ENCODE data around the gene ZNF462. TPM values are rescaled to one million over a fixed set of nuclear protein-coding genes. Genes with fewer than 3 reads are reported as not detected.

ZNF462 gene
- total RNA-seq, 2 experiments from 2014 or later = 0.61 to 0.64 TPM

GRCh38 chr9:106880863-106881262, 17.9 kb downstream of the ZNF462 start:
- peaks cover 6% of the 10 kb centered on the region for H3K9me3 Mint-ChIP-seq
- no peak for DNase-seq
- POLR2A ChIA-PET = no interaction called here
- no peak overlapping the region for H3K27ac Mint-ChIP-seq
- H3K4me3 Mint-ChIP-seq = no peak overlapping the region
- H3K36me3 Mint-ChIP-seq = no peaks in the 10 kb centered on the region
- CTCF ChIA-PET = no interaction called here
- H3K4me1 Mint-ChIP-seq (ENCODE audit: low read depth) = no peaks in the 10 kb centered on the region
- intact Hi-C loops (cut with micrococcal nuclease) = no loop called here
- no peaks in the 10 kb centered on the region for H3K27me3 Mint-ChIP-seq

GRCh38 chr9:106883030-106883429, 20.1 kb downstream of the ZNF462 start:
- Mint-ChIP-seq H3K36me3 (no peaks in the 10 kb centered on the region), H3K4me3 (no peak overlapping the region), H3K27ac (no peak overlapping the region), H3K9me3 (peaks cover 9% of the 10 kb centered on the region), H3K4me1 (ENCODE audit: low read depth) (no peaks in the 10 kb centered on the region), H3K27me3 (no peaks in the 10 kb centered on the region)
- ChIA-PET CTCF (no interaction called here), POLR2A (no interaction called here)
- no peak for DNase-seq
- intact Hi-C loops (cut with micrococcal nuclease) = no loop called here

DNA sequence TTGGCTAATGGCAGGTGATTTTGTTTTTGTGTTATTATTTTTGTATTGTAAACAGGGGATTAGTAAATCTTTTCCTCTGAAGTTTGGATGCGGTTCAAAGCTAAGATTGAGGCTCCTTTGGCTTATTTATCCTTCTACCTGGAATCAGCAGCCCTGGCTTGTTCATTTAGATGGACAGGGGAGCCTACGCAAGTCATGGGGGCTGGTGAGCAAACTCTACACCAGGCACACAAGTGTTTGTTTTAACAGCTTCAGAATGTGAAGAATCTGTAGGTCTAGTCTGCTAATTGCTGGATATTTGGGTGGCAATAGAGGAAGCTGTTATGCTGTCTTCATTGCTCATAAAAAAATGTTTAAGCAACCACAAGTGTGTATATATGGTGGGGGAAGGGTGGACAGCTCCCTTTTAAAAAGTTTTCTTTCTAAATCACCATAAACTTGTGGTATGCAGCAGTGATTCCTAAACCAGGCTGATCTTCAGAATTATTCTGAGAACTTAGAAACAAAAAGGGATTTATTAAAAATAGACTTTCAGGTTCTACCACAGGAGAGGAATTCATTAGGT, 20.7 kb downstream of the ZNF462 start:
- H3K36me3 Mint-ChIP-seq = no peaks in the 10 kb centered on the region
- H3K4me1 Mint-ChIP-seq (ENCODE audit: low read depth) = no peaks in the 10 kb centered on the region
- POLR2A ChIA-PET = no interaction called here
- H3K27me3 Mint-ChIP-seq = no peaks in the 10 kb centered on the region
- no peak for DNase-seq
- CTCF ChIA-PET = no interaction called here
- H3K4me3 Mint-ChIP-seq = no peak overlapping the region
- H3K9me3 Mint-ChIP-seq = peaks cover 9% of the 10 kb centered on the region
- H3K27ac Mint-ChIP-seq = no peak overlapping the region
- intact Hi-C loops (cut with micrococcal nuclease) = no loop called here

GRCh38 chr9:106885451-106885850, 22.5 kb downstream of the ZNF462 start:
- Mint-ChIP-seq H3K36me3 (no peaks in the 10 kb centered on the region), H3K4me3 (no peak overlapping the region), H3K9me3 (peaks cover 10% of the 10 kb centered on the region), H3K27ac (no peak overlapping the region), H3K4me1 (ENCODE audit: low read depth) (no peaks in the 10 kb centered on the region), H3K27me3 (no peaks in the 10 kb centered on the region)
- intact Hi-C loops (cut with micrococcal nuclease) = no loop called here
- DNase-seq = no peak
- ChIA-PET CTCF (no interaction called here), POLR2A (no interaction called here)

- H3K27me3 Mint-ChIP-seq = no peaks in the 10 kb centered on the region
- ChIA-PET POLR2A (no interaction called here), CTCF (no interaction called here)
- no peak overlapping the region for H3K4me3 Mint-ChIP-seq
- intact Hi-C loops (cut with micrococcal nuclease) = no loop called here
- H3K9me3 Mint-ChIP-seq = peaks cover 10% of the 10 kb centered on the region
- H3K36me3 Mint-ChIP-seq = no peaks in the 10 kb centered on the region
- H3K4me1 Mint-ChIP-seq (ENCODE audit: low read depth) = no peaks in the 10 kb centered on the region
- H3K27ac Mint-ChIP-seq = no peak overlapping the region
- no peak for DNase-seq
Measured at GRCh38 chr9:106886111-106887046, 23.4 kb downstream of the ZNF462 start.

- DNase-seq = no peak
- H3K9me3 Mint-ChIP-seq = peaks cover 10% of the 10 kb centered on the region
- ChIA-PET POLR2A (no interaction called here), CTCF (no interaction called here)
- H3K4me3 Mint-ChIP-seq = no peak overlapping the region
- H3K4me1 Mint-ChIP-seq (ENCODE audit: low read depth) = no peaks in the 10 kb centered on the region
- intact Hi-C loops (cut with micrococcal nuclease) = no loop called here
- H3K27ac Mint-ChIP-seq = no peak overlapping the region
- no peaks in the 10 kb centered on the region for H3K27me3 Mint-ChIP-seq
- no peaks in the 10 kb centered on the region for H3K36me3 Mint-ChIP-seq
Measured at GRCh38 chr9:106887066-106887465, 24.1 kb downstream of the ZNF462 start.

DNA sequence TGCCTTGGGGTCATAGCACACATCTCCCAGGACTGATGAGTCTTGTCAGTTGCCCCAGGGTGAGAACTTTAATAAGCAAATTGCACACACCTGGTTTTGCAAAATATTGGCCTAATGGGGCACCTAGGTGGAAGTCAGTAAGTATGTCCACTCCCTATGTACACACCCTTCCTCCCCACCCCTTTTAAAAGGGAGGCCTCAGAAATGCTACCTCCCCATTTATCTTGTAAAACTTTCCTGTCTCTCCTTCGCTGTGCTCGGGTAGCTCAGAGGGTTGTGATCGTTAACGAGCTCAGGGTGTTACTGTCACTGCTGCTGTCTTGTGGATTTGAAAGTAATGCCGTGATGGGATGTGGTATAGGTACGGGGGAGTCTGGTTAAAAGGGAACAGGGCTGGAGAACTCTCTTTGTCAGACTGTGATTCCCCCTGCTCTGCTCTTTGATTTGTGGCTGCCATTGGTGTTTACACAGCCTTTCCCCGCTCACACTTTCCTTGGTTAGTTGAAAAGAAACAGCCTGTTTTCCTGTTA, 26.2 kb downstream of the ZNF462 start:
- no peaks in the 10 kb centered on the region for H3K36me3 Mint-ChIP-seq
- H3K4me3 Mint-ChIP-seq = no peak overlapping the region
- H3K4me1 Mint-ChIP-seq (ENCODE audit: low read depth) = no peaks in the 10 kb centered on the region
- peaks cover 12% of the 10 kb centered on the region for H3K9me3 Mint-ChIP-seq
- DNase-seq = no peak
- ChIA-PET POLR2A (no interaction called here), CTCF (no interaction called here)
- H3K27me3 Mint-ChIP-seq = no peaks in the 10 kb centered on the region
- no peak overlapping the region for H3K27ac Mint-ChIP-seq
- intact Hi-C loops (cut with micrococcal nuclease) = no loop called here

GRCh38 chr9:106890608-106891007, 27.6 kb downstream of the ZNF462 start:
- POLR2A ChIA-PET = no interaction called here
- DNase-seq = no peak
- Mint-ChIP-seq H3K4me3 (no peak overlapping the region), H3K9me3 (peaks cover 12% of the 10 kb centered on the region), H3K27ac (no peak overlapping the region), H3K4me1 (ENCODE audit: low read depth) (no peaks in the 10 kb centered on the region), H3K27me3 (no peaks in the 10 kb centered on the region), H3K36me3 (no peaks in the 10 kb centered on the region)
- intact Hi-C loops (cut with micrococcal nuclease) = no loop called here
- CTCF ChIA-PET = no interaction called here

DNA sequence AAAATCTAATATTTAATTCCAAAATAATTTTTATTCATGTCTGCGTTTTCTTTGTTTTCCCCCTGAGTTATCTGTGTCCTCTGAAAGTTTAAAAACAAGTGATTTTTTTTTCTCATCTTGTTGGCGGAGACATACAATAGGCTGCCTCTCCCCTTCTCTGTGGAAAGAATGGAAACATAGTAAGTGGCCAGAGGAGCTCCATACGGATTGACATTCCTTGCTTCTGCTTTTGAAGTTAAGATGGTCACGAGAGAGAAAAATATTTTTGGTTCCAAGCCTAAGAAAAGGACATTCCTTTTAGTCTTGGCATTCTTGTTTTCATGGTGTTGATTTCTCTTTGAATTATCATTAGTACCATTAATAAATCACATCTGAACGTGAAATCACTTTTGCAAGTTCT, 28.3 kb downstream of the ZNF462 start:
- no peaks in the 10 kb centered on the region for H3K4me1 Mint-ChIP-seq (ENCODE audit: low read depth)
- H3K9me3 Mint-ChIP-seq = peaks cover 12% of the 10 kb centered on the region
- H3K27ac Mint-ChIP-seq = no peak overlapping the region
- ChIA-PET POLR2A (no interaction called here), CTCF (no interaction called here)
- intact Hi-C loops (cut with micrococcal nuclease) = no loop called here
- H3K36me3 Mint-ChIP-seq = no peaks in the 10 kb centered on the region
- H3K27me3 Mint-ChIP-seq = no peaks in the 10 kb centered on the region
- no peak for DNase-seq
- H3K4me3 Mint-ChIP-seq = no peak overlapping the region

- DNase-seq = no peak
- Mint-ChIP-seq H3K36me3 (no peaks in the 10 kb centered on the region), H3K27me3 (no peaks in the 10 kb centered on the region), H3K9me3 (peaks cover 9% of the 10 kb centered on the region), H3K4me1 (ENCODE audit: low read depth) (no peaks in the 10 kb centered on the region), H3K4me3 (no peak overlapping the region), H3K27ac (no peak overlapping the region)
- CTCF ChIA-PET = no interaction called here
- intact Hi-C loops (cut with micrococcal nuclease) = no loop called here
- POLR2A ChIA-PET = no interaction called here
Measured at GRCh38 chr9:106892632-106893031, 29.7 kb downstream of the ZNF462 start.

DNA sequence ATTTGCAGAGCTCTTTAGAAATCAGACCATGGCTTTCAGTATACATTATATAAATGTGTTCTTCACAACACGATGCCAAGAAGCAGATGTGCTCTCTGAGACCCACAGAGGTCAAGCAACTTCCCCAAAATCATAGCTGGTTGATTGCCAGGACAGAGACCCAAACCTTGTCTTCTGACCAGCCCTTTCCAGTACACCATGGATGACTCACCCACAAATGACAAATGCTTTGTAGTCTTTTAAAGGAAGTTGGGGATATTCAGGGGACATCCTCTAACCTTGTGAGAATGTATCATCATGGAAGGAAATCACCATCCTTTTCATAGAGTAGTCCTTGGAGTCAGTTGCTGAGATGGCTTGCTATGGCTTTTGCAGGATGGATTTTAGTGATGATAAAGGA, 30.1 kb downstream of the ZNF462 start:
- H3K9me3 Mint-ChIP-seq = peaks cover 9% of the 10 kb centered on the region
- H3K4me1 Mint-ChIP-seq (ENCODE audit: low read depth) = no peaks in the 10 kb centered on the region
- H3K27me3 Mint-ChIP-seq = no peaks in the 10 kb centered on the region
- intact Hi-C loops (cut with micrococcal nuclease) = no loop called here
- POLR2A ChIA-PET = no interaction called here
- H3K36me3 Mint-ChIP-seq = no peaks in the 10 kb centered on the region
- no peak overlapping the region for H3K4me3 Mint-ChIP-seq
- no peak for DNase-seq
- CTCF ChIA-PET = no interaction called here
- no peak overlapping the region for H3K27ac Mint-ChIP-seq

- Mint-ChIP-seq H3K27ac (no peak overlapping the region), H3K27me3 (no peaks in the 10 kb centered on the region), H3K4me3 (no peak overlapping the region), H3K9me3 (peaks cover 18% of the 10 kb centered on the region), H3K4me1 (ENCODE audit: low read depth) (no peaks in the 10 kb centered on the region), H3K36me3 (no peaks in the 10 kb centered on the region)
- ChIA-PET POLR2A (no interaction called here), CTCF (no interaction called here)
- intact Hi-C loops (cut with micrococcal nuclease) = no loop called here
- DNase-seq = no peak
Measured at GRCh38 chr9:106896695-106897094, 33.7 kb downstream of the ZNF462 start.

DNA sequence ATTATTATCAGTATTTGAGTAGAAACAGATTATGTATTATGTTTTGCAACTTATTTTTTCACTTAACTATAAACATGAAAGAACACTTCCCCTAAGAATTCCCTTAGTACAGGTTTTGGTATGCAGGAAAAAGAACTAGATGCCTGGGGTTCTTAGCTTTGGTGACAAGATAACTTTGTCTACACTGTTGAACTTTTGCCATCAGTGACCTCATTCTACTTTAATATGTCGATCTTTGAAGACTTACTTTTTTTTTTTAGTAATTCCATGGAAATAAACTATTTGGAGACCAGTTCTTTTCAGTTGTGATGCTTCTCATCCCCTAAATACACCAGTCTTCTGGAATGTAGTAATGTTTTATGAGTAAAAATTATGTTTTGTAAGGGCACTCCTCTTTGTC, 34.3 kb downstream of the ZNF462 start:
- Mint-ChIP-seq H3K36me3 (no peaks in the 10 kb centered on the region), H3K27ac (no peak overlapping the region), H3K4me3 (no peak overlapping the region), H3K9me3 (peaks cover 18% of the 10 kb centered on the region), H3K27me3 (no peaks in the 10 kb centered on the region), H3K4me1 (ENCODE audit: low read depth) (no peaks in the 10 kb centered on the region)
- ChIA-PET POLR2A (no interaction called here), CTCF (no interaction called here)
- DNase-seq = no peak
- intact Hi-C loops (cut with micrococcal nuclease) = no loop called here

Measured in activated CD4-positive, alpha-beta memory T cell treated with anti-CD3 and anti-CD28 coated beads for 36 hours (primary cell).